H54 (cell line): ENCODE data around the gene RCAN2.
A peak's percentile ranks its signal among the peaks of the same experiment; 100 is the strongest.

Source experiments
- DNase-seq: peaks from one replicate; pipeline ENCODE4 v3.0.0; 2011; ENCODE audit warnings: low spot score, mixed read lengths; ENCODE audit not compliant: insufficient read length
- FAIRE-seq: peaks from 3 replicates; lab custom pipeline; 2011; peaks lifted over from hg19 to GRCh38; lab: Jason Lieb, UNC
- POLR2A ChIP-seq: IDR thresholded peaks from 2 replicates; pipeline ENCODE4 v1.6.1; 2011; ENCODE audit warnings: low read depth, mild to moderate bottlenecking, low read length

Gene RCAN2

DNA sequence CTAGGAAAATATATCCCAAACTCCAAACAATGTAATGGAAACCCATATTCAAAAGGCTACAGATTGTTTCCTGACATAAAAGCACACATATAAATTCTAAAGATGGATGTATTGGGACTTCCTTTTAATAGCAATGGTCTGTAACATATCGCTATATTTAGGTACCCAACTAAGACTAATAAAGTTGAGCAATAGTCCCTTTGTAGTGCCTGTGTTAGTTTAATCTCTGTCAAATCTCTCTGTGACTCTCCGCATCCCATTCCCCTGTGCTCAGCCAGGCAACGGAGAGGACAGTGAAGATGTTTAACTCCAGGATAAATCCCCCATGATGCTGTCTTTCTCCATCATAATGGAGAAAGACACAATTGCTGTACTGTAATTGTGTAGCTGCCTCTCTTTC, 19.0 kb downstream of the RCAN2 start:
- no peak for FAIRE-seq
- DNase-seq = no peak
- no peak for TF ChIP-seq POLR2A

DNA sequence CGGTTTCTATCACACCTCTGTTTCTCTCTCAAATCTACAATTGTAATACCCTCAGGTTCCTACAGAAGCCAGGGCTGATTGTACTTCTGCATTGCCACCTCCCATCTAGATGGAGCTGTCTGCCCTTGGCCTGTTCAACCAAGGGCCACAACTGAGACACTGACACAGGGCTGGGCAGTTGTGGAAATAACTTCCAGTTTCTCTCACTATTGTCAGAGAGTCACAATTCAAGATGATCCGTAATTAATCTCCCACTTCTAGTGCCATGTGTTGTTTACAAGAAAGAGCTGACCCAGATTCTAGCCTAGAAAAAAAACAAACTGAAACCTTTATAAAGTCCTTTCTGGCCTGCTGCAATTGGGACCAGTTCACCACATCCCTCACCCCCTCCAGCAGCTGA, 22.2 kb downstream of the RCAN2 start:
- no peak for FAIRE-seq
- TF ChIP-seq POLR2A = no peak
- DNase-seq = no peak

DNA sequence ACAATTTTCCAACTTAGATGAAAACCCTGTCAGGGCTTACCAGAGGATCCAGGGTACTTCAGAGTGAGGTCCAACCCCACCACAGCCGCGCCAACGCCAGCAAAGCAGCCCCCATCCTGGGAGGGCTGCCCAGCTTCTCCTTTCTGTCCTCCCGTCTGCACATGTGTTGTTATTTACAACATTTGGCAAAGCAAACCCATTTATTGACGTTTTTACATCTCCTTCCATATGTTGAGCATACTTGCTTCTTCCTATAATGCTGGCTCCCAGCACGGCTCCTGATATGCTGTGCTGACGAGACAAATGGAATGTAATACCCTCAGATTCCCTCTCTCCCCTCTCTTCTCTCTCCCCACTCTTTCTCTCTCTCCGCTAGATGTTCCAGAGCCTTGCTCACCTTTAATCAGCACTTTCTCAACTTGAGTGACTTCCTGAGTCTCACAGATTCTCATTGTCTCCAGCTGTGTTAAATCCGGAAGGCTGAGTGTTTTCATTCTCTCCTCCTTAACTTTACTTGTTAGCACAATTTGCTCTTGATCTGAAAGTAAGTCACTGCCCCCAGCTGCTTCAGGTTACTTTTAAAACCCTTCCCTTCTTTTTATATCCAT, 22.7 kb downstream of the RCAN2 start:
- DNase-seq (no peak), FAIRE-seq (no peak)
- TF ChIP-seq POLR2A = no peak

DNA sequence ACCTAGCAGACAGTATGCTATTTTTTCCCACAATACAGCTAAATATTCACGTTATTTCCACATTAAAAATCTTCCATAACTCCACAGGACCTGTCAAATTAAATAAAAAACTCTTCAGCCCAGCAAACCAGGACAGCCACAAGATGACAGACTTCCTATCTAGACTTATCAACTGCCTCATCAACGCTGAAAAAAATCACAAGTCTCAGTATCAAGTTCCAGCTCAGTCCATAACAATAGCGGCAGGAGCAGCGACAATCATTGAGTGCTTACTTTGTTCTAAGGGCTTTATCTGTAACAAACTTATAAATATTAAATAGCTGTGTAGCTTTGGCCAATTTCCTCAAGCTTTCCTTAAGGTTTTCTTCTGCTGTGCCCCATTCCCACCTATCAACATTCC, 24.7 kb downstream of the RCAN2 start:
- no peak for TF ChIP-seq POLR2A
- no peak for DNase-seq
- no peak for FAIRE-seq

DNA sequence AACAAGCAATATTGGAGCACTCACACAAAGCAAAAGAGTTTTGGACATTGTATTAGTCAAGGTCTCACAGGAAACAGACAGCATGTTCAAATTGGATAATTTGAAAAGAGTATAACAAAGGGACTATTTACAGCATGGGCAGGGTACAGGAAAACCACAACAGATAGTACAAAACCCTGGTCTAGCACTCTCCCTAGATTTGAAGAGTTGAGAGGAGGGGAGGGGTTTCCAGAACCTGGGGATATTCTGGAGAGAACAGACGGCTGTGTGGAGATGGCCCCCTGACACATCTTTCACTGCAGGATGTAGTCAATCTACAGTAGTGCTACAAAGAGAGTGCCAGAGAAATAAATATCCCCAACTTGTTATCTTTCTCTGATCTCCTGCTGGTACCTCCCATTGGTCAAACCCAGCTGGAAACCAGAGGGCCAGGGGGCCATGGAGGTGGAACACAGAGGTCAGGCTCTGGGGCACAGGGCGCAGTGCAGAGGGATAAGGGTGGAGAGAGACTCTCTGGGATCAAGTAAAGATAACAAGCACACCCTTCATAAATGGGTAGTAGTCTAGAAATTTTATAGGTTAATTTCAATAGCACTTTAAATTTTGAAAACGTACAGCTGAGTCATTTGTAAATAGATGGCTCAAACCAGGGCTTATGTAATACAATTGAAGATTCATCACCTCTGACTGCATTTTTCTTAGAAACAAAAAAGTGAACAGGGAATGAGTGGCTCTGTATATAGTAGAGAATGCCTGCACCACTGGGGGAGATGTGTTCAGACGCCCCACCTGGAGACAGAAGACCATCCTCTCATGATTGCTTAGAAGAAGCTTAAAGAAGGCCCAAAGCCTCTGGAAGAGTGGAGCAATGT, 25.7 kb downstream of the RCAN2 start:
- TF ChIP-seq POLR2A = no peak
- DNase-seq = no peak

DNA sequence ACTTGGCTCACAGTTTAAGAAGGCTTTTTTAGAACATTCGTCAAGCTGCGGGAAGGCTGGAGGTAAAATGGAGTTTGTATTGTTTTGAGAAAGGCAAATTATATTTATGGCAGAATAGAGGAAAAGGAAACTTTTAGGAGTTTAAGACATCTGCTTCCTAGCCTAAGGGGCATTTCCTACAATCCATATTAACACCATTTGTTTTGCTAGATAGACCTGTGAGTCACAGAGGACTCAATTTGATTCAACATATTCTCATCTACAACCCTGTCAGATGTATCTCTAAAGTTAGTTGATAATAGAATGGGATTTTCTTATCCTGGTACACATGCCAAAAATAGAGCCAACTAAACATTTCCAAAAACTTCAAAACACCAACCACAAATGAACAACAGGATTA, 35.0 kb downstream of the RCAN2 start:
- no peak for TF ChIP-seq POLR2A
- FAIRE-seq (no peak), DNase-seq (no peak)

More for the DNA sequence above, 25.7 kb downstream of the RCAN2 start:
- FAIRE-seq = no peak

DNA sequence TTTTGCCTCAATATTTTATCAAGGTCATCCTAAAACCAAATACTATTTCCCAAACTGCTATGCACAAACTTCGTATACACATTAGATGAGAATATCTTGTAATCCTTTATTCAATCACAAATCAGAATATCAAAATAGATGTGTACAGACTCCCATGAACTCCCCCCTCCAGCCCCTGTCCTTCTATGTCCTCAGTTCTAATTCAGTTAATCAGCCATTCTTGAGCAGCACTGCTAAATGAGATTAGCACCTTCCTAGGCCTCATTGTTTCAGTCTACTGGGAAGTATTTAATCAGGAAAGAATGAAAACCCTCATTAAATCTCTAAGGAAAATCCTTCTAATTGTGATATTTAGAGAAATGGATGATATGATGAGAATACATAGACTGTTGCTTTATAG, 36.6 kb downstream of the RCAN2 start:
- DNase-seq (no peak), FAIRE-seq (no peak)
- no peak for TF ChIP-seq POLR2A

DNA sequence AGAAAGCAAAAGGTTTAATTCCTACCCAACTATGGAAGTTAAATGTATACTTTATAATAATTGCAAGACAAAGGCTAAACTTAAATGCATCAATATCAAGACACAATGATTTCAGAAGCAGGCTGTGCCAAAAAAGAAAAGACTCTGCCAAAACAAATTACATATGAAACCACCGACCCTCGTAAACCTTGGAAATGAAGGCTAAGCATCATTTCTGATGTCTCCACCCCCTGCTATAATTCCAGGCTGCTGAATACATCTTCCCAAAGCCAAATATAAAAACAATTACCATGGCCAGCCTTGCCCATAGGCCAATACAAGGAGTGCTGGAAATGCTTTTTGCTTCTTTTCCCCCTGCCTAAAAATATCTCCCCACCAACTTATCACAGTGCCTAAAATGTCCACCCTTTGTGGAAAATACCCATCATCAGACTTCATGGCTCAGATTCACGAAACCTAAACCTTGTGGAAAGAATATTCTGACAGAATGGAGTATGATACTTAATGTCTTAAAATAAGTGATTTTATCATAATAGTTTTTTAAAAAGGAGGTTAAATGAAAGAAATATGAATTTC, 37.4 kb downstream of the RCAN2 start:
- no peak for FAIRE-seq
- no peak for DNase-seq
- no peak for TF ChIP-seq POLR2A

DNA sequence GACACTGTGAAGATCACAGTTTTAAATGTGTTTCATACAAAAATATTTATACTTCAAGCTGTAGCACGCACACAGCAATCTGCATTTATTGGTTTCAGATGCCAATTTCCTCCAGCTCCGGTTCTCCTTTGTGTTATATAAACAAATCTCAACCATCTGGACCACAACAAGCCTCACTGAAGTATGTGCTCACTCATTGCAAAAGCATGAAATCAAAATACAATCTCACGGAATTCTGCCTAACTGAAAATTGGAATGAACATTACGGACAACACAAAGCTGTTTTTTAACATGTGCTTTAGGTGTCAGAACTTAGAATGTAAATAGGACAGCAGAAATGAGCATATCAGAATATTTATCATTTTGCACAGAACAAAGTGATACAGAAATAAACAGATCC, 38.0 kb downstream of the RCAN2 start:
- no peak for TF ChIP-seq POLR2A
- no peak for DNase-seq
- peak; percentile 6 for FAIRE-seq

DNA sequence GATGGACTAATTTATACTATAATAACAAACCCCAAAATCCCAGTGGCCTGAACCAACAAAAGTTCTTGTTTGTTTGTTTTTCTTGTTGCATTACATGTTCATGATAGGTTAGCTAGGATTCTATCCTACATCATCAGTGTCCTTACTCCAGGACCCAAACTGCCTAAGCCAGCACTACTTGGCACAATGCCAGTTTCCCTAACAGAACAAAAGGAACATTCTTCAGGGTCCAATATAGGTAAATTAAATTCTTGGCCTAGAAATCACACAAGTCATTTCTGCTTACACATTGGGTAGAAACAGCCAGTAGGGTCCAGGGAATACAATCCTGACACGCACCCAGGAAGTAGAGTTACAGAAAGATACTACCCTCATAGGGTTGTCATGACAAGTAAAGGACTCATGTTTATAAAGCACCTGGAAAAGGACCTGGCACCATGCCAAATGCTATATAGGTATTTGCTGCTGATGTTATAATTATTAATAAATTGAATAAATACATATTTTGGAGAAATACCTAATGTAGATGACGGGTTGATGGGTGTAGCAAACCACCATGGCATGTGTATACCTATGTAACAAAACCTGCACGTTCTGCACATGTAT, 38.8 kb downstream of the RCAN2 start:
- no peak for TF ChIP-seq POLR2A
- no peak for DNase-seq
- FAIRE-seq = no peak

DNA sequence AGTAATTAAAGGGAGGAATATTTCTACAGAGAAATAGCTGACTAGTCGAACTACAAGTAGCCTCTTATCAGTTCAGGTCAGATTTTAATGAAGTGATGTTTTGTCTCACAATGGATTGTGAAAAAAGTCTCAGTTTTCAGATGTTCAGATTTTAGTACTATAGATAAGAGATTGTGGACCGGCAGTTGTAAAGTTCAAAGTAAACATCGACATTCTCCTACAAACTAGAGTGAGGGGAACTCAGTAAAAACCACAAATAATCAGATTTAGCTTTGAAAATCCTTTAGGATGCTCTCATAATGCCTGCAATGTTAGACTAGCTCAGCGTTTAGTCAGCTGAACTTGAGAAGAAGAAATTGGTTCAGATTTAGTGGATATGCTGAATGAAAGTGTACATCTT, 39.9 kb downstream of the RCAN2 start:
- TF ChIP-seq POLR2A = no peak
- DNase-seq (no peak), FAIRE-seq (no peak)

DNA sequence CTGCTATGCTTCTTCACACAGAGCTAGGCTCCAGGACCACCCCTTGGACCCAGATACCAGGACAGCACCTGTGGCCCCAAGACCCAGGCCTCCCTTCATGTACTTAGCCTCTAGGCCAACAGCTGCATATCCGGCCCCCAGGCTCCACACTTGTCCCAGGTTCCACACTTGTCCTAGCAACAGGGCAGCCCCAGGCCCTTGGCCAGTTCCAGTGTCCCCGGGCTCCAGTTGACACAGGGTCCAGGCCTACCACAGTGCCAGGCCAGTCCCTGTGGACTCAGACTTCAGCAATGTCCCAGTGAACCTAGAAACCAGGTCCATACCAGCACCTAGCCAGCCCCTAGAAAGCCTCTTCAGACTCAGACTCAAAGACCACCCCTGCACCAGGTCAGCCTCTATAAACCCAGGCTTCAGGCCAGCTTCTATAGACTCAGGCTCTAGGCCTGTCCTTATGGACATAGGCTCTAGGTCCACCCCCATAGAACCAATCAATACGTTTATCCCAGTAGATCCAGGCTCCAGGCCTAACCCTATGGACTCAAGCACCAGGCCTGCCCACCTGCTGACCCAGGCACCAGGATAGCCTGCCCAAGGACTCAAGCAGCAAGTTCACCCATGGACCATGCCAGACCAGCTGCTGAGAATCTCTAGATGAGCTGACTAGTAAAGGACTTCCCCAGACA, 46.3 kb downstream of the RCAN2 start:
- DNase-seq = no peak
- TF ChIP-seq POLR2A = no peak
- FAIRE-seq = no peak

DNA sequence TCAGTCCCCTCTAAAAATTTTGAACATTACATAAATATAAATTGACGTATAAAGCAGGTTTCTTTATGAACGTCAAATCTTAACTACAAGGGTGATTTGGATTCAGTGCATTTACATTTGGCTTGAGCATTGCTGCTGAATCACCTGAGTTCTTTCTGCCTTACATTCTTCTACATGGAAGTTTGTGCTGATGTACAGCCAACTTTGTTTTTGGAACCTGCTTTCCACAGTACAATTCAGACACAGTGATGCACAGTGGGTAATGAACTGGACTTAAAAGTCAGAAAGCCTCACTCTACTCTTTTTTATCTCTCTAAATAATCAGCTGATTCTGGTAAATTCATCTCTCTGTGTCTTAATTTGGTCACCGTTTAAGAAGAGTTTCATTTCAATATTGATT, 47.6 kb downstream of the RCAN2 start:
- no peak for FAIRE-seq
- no peak for TF ChIP-seq POLR2A

DNA sequence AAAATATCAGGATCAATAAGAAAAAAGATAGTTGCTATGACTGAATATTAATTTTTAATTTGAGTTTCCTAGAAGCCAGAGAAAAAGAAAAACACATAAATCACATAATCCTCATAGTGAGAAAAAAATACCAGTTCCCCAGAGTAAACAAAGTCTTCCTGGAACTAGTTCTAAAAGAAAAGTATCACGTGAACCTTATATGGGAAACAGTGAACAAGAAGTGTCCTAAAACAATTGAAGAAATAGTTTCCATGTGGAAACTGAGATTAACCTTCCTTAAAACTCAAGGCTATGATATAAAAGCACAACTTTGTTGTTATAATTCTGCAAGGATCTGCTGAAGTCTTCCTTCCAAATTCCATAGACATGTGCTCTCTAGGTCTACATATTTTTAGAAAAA, 50.6 kb downstream of the RCAN2 start:
- DNase-seq (no peak), FAIRE-seq (no peak)
- TF ChIP-seq POLR2A = no peak

More for the DNA sequence above, 47.6 kb downstream of the RCAN2 start:
- DNase-seq = no peak

DNA sequence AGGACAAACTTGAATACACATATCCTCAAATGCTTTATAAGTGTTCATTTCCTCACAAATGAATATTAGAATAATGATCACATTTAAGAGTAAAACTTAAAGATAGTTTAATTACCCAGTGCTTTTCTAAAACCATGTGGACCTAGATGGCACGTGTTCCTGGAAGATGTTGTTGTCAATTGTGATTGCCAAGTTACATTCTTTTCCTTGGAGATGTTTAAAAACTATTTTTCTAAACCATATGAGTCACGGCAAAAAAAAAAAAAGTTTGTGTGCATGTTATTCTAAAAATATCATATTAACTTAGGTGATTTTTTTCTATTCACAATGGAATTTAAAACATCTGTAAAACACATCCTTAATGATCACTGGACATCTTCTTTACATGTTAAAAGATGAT, 51.1 kb downstream of the RCAN2 start:
- DNase-seq (no peak), FAIRE-seq (no peak)
- TF ChIP-seq POLR2A = no peak
